Superior temporal gyrus (tissue), 1 donor: ENCODE data around the gene RAPGEFL1.
"Not testable (repeated sequence)": the region's sequence is repeated elsewhere in the genome, so short reads cannot be mapped to it uniquely, and the experiment has no call there.

Experiments used
- DNase-seq: peaks from one replicate; pipeline ENCODE4 v3.0.0-alpha.2; 2016; ENCODE audit errors: extremely low spot score

RAPGEFL1 gene

GRCh38 chr17:40174514-40174913 is 2.8 kb upstream of the RAPGEFL1 start:
- DNase-seq: no peak

GRCh38 chr17:40175928-40176753 is 1.1 kb upstream of the RAPGEFL1 start:
- DNase-seq: no peak

DNA sequence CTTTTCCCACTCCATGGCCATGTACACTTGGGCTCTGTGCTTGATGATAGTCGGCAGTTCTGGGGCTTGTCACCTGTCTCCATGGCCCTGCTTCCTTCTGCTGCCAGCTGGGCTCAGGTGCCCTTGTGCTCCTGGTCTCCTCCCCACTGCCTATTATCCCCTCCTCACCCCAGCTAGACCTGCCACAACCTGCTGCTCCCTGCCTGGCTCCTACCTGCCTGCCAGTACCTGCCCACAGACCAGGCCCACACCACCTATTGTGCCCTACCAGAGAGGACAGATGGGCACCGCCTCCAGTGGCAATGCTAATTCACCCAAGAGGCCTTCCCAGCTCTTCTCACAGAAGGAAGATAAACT is 538 bp upstream of the RAPGEFL1 start:
- no peak for DNase-seq

DNA sequence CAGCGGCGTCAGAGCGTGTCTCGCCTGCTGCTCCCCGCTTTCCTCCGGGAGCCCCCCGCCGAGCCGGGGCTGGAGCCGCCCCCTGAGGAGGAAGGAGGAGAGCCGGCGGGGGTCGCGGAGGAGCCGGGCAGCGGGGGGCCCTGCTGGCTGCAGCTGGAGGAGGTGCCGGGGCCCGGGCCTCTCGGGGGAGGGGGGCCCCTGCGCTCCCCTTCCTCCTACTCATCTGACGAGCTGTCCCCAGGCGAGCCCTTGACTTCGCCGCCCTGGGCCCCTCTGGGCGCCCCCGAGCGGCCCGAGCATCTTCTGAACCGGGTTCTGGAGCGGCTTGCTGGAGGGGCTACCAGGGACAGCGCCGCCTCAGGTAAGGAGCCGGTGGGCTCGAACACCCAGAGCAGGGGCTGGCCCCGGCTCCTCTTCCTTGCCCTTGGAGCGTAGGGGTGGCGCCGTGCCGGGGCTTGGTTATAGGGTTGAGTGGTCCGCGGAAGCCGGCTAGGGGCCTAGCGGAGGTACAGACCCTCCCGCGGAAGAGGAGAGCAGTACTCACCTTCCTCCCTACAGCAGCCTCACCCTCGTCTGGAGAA is 841 bp downstream of the RAPGEFL1 start:
- DNase-seq: no peak

DNA sequence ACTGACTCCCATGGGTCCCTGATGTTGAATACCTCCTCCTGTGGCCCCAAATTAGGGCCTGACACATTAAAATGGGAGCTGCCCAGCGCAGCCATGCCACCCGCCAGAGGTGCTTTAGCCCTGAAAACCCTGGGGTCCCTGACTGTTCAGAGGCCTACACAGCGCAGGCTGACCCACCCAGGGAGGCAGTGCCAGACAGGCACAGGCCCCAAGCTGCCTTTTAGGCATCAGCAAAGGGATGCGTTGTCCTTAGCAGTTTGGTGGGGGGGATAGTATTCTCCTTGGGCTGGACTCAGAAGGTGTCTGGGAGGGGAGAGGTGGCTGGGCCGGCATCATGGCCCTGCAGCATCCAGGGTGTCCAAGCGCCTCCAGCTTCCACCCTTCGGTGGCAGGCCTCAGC is 1.4 kb downstream of the RAPGEFL1 start:
- DNase-seq: no peak

- no peak for DNase-seq
These were observed 2.8 kb downstream of the RAPGEFL1 start for GRCh38 chr17:40179923-40180659.

DNA sequence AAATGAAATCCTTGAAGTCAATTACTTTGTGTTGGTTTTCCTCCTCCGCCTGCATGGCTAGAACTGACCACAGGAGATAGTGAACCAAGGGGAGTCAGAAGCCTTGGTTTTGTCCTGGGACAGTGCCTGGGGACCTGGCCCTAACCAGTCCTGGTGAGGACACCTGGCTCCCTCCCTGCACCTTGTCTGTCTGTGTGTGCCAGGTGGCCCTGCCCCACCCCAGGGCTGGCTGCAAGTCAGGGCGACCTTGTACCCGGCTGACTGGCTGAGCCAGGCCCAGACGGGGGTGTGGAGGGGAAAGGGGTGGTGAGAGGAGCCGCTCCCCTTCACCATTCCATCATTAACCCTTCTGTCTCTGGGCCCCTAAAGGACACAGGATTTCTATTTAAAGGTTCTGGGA is 3.4 kb downstream of the RAPGEFL1 start:
- no peak for DNase-seq

GRCh38 chr17:40181205-40181604 is 3.9 kb downstream of the RAPGEFL1 start:
- DNase-seq: no peak

- DNase-seq: no peak
These were observed 5.3 kb downstream of the RAPGEFL1 start for GRCh38 chr17:40182606-40183005.

DNA sequence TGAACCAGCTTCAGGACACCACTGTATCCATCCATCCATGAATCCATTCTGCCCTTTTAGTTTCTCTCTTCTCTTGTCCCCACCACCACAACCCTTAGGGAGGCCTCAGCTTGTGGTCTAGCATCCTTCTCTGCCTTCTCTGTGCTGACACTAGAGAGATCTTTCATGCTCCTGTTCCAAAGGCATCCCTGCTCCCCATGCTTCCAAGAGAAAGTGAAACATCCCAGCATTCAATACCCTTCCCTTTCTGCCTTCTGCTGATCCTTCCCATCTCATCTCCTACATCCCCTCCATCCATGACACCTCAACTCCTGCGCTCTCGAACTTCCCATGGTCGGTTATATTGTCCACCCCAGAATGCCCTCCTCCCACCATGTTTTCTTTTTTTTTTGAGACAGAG is 10.0 kb downstream of the RAPGEFL1 start:
- DNase-seq: no peak

DNA sequence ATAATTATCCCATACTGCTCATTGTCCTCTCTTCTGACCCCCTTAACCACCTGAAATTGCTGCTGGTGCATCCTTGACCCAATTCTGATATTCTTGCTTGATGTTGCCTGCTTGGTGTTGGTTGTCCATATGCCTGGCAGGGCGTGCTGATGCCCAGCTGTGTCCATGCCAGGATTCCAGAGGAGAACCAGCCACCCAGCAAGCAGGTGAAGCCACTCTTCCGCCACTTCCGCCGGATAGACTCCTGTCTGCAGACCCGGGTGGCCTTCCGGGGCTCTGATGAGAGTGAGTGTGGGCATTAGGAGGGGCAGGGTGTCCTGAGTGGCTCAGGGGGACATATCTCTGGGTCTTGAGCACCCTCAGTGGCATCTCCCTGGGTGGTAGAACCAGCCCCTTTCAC is 11.4 kb downstream of the RAPGEFL1 start:
- DNase-seq: no peak

GRCh38 chr17:40190197-40191021 is 13.1 kb downstream of the RAPGEFL1 start:
- no peak for DNase-seq

DNA sequence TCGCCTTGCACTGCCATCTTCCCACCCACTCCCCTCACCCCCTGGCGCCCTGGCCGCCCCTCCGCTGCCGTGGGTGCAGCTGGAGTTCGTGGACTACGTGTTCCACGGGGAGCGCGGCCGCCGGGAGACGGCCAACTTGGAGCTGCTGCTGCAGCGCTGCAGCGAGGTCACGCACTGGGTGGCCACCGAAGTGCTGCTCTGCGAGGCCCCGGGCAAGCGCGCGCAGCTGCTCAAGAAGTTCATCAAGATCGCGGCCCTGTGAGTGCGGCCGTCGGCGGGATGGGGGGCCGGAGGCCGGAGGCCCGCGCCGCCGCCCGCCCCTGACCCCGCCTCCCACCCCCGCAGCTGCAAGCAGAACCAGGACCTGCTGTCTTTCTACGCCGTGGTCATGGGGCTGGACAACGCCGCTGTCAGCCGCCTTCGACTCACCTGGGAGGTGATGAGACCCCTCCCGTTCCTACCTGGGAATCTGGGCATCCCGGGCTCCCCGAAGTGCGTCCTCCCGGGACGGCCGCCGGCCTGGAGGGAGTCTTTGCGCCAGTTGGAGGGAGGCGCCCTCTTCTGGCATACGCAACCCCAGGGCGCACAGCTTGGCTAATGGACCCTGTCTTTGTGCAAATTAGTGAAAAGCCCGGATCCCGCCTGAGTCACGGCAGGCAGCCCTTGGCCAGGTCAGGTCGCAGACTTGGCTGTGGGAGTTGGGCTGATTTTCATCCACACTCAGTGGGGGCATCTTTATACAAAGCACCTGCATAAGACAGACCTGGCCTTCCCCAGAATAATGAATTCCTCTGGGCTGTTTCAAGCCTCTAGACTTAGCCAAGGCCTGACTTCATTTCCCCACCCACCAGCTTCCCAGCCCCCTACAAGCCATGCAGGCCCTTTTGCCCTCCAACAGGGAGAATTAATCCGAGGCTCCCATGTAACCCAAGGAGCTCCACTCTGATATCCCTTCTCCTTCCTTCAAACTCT is 14.3 kb downstream of the RAPGEFL1 start:
- DNase-seq: peak; percentile 69

GRCh38 chr17:40192961-40193360 is 15.7 kb downstream of the RAPGEFL1 start:
- no peak for DNase-seq

- DNase-seq: no peak
These were observed 17.6 kb downstream of the RAPGEFL1 start for GRCh38 chr17:40194821-40195220.

DNA sequence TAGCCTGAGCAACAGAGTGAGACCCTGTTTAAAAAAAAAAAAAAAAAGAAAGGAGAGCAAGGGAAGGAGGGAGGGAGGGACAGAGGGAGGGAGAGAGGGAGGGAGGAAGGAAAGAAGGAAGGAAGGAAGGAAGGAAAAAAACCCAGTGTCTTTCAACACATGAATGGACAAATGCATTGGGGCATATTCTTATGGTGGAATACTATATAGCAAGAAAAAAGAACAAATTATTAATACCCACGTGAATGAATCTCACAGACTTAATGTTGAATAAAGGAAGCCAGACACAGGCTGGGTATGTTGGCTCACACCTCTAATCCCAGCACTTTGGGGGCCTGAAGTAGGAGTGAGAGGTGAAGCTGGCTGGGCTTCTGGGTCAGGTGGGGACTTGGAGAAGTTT is 20.3 kb downstream of the RAPGEFL1 start:
- DNase-seq: no peak

GRCh38 chr17:40197965-40198456 is 20.7 kb downstream of the RAPGEFL1 start:
- DNase-seq: not testable (repeated sequence)

DNA sequence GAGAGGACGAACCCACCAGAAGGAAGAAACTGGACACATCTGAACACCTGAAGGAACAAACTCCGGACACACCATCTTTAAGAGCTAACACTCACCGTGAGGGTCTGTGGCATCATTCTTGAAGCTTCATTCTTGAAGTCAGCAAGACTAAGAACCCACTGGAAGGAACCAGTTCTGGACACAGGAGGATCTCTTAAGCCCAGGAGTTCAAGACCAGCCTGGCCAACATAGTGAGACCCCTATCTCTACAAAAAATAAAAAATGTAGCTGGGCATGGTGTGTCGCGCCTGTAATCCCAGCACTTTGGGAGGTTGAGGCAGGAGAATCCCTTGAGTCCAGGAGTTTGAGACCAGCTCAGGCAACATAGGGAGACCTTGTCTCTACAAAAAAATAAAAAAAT is 21.3 kb downstream of the RAPGEFL1 start:
- no peak for DNase-seq

DNA sequence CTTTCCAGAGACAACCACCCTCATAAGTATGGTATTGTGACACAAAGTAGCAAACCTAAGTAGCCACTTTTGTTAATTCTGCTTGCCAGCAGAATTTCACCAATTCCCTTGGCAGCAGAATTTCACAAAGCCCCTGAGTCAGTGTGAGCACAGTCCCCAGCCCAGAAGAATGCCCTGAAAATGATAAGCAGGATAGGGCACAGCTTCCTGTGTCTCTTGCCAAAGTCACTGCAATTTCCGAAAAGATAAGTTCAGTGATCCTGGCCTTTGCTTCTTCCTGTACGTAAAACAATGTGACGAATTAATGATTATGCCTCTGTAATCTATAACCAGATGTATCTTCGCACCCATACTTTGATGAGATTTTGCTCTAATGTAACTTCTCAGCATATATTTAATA is 25.9 kb downstream of the RAPGEFL1 start:
- no peak for DNase-seq

DNA sequence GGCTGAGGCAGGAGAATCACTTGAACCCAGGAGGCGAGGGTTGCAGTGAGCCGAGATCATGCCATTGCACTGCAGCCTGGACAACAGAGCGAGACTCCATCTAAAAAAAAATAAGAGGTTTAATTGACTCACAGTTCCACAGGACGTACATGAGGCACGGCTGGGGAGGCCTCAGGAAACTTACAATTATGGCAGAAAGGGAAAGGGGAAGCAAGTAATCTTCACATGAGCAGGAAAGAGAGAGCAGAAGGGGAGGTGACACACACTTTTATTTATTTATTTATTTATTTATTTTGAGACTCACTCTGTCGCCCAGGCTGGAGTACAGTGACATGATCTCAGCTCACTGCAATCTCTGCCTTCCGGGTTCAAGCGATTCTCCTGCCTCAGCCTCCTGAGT is 28.9 kb downstream of the RAPGEFL1 start:
- DNase-seq: not testable (repeated sequence)
